Measurements from ENCODE around the gene PRSS27. TPM values are rescaled to one million over a fixed set of nuclear protein-coding genes. Genes with fewer than 3 reads are reported as not detected.

PRSS27 gene
- total RNA-seq, 6 donors from 2014 or later = 0.91 to 8.1 (median 1.8) TPM

DNA sequence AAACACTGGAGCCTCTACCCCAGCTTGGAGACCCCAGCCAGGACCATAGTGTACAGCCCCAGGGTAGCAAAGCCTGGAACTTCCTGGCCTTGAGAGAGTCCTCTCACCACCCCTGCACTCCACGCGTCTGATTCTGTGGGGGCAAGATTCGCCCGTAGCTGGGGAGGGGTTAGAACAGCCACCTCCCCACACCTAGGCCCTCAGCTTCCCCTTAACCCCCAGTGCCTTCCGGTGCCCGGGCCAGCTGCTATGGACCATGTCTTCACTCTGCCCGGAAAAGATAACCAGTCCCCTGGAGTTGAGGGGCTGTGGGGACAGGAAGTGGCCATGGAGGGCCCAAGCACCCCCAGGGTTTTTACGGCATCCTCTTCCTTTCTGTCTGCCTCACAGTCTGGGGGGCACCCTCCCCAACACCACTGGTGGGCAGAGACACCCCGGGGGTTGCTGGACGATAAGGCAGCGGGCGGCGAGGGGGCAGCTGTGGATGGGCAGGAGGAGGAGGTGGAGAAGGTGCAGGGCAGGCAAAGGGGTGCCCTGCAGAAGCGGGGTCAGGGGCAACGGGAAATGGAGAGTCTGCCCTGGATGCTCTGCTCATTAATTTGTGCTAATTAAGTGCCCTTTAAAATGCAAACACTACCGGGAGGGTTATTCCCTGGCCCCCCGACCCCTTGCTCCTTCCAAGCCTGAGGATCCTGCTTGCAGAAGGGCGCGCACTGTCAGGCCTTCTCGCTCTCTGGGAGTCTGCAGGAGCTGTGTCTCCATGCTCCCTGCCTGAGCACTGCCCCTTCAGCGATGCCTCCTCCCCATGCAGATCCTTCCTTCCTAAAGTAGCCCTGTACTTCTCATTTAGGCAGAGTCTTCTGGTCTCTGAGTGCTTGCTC is 2.4 kb downstream of the PRSS27 start:
- 65 to 84% methylated on average over 18 to 21 of the region's 21 CpGs for WGBS, 2 donors
- DNase-seq = no peak

DNA sequence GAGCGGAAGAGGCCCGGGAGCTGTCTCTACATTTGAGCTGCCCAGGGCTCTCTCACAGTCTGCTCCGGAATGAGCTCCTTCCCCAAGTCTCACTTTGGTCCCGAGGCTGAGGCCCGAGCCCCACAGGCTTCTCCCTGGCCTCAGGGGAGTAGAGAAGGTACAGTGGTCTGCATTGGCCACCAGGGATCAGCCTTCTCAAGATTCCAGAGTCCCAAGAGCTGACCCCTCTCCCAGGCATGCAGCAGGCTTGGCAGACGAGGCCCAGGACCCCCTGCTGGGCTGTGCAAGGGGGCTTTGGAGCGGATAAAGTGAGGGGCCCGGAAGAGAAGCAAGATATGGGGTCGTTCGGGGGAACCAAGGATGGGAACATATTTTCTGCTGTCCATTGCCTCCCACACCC is 3.1 kb downstream of the PRSS27 start:
- H3K9me3 ChIP-seq = no peaks in the 10 kb centered on the region
- no peak overlapping the region for H3K4me3 ChIP-seq
- 85 to 91% methylated on average over 10 of the region's 10 CpGs for WGBS, 2 donors
- DNase-seq (no peak), ATAC-seq (ENCODE audit: low FRiP score in 2 of 2) (no peak)
- no peak overlapping the region for H3K27ac ChIP-seq
- H3K4me1 ChIP-seq = peaks cover 17 to 39% (median 33%) of the 10 kb centered on the region in 4 donors
- H3K27me3 ChIP-seq = peaks cover 0 to 3% (median 0%) of the 10 kb centered on the region in 4 donors
- no peaks in the 10 kb centered on the region for H3K36me3 ChIP-seq
- TF ChIP-seq POLR2A (IDR thresholded peaks at IDR 0.05) = no peak
- no peak for TF ChIP-seq EP300 (IDR thresholded peaks at IDR 0.05)
- TF ChIP-seq, protein P1, sequence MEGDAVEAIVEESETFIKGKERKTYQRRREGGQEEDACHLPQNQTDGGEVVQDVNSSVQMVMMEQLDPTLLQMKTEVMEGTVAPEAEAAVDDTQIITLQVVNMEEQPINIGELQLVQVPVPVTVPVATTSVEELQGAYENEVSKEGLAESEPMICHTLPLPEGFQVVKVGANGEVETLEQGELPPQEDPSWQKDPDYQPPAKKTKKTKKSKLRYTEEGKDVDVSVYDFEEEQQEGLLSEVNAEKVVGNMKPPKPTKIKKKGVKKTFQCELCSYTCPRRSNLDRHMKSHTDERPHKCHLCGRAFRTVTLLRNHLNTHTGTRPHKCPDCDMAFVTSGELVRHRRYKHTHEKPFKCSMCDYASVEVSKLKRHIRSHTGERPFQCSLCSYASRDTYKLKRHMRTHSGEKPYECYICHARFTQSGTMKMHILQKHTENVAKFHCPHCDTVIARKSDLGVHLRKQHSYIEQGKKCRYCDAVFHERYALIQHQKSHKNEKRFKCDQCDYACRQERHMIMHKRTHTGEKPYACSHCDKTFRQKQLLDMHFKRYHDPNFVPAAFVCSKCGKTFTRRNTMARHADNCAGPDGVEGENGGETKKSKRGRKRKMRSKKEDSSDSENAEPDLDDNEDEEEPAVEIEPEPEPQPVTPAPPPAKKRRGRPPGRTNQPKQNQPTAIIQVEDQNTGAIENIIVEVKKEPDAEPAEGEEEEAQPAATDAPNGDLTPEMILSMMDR (IDR thresholded peaks at IDR 0.05) = no peak
- TF ChIP-seq POLR2AphosphoS5 (IDR thresholded peaks at IDR 0.05) = no peak

More for the DNA sequence above, 2.4 kb downstream of the PRSS27 start:
- Histone ChIP-seq H3K9me3 (no peaks in the 10 kb centered on the region), H3K4me3 (no peak overlapping the region), H3K4me1 (peaks cover 17 to 40% (median 33%) of the 10 kb centered on the region in 4 donors), H3K27ac (no peak overlapping the region), H3K36me3 (no peaks in the 10 kb centered on the region), H3K27me3 (peaks cover 0 to 3% (median 0%) of the 10 kb centered on the region in 4 donors)
- ATAC-seq (ENCODE audit: low FRiP score in 2 of 2) = no peak
- TF ChIP-seq, protein P1 (IDR thresholded peaks at IDR 0.05) = no peak
- no peak for TF ChIP-seq EP300 (IDR thresholded peaks at IDR 0.05)
- TF ChIP-seq POLR2A (IDR thresholded peaks at IDR 0.05) = no peak
- no peak for TF ChIP-seq POLR2AphosphoS5 (IDR thresholded peaks at IDR 0.05)

DNA sequence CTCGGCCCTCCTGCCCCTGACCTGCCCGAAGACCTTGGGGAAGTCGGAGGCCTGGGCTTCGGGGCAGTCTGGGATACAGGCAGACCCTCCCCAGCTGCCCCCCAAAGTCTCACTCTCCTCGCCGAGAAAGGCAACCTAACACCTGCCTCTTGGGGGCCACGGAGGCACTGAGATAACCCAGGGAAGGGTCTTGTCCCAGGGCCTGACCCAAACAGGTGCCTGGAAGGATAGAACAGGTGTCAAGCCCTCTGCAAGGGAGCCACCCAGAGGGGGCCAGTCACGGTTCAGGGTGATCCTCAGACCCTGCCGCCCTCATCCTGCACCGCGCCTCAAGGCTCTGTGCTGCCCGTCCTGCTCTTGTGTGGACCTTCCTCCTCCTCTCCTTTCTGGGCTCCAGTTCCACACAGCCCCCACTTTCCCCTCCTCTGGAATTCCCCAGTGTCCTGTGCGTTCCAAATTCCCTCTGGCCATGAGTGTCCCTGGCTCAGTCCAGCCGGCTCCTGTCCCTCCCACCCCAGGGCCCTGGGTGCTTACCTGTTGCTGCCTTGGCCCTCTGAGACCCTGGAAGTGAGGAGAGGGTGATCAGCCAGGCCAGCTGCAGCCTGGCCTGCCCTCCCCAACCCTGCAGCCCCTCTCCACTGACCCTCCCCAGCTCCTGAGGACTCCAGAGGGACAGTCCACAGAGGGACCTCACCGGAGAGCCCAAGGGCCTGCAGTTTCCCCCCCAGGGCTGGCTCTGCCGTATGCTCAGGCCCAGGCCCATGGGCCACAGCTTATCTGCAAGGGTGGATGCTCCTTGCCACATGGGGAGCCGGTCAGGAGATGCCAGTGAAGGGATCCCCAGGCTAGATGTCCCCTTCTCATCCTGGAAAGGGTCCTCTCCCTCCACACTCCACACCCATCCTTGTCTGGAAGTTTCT is 3.8 kb downstream of the PRSS27 start:
- peaks cover 0 to 3% (median 0%) of the 10 kb centered on the region in 4 donors for H3K27me3 ChIP-seq
- H3K4me3 ChIP-seq = no peak overlapping the region
- H3K9me3 ChIP-seq = no peaks in the 10 kb centered on the region
- WGBS, 2 donors = 76 to 79% methylated on average over 9 to 16 of the region's 17 CpGs
- no peak for TF ChIP-seq POLR2AphosphoS5 (IDR thresholded peaks at IDR 0.05)
- TF ChIP-seq, protein P1 (IDR thresholded peaks at IDR 0.05) = no peak
- TF ChIP-seq POLR2A (IDR thresholded peaks at IDR 0.05) = no peak
- TF ChIP-seq EP300 (IDR thresholded peaks at IDR 0.05) = no peak
- H3K27ac ChIP-seq = no peak overlapping the region
- ATAC-seq (ENCODE audit: low FRiP score in 2 of 2) (no peak), DNase-seq (peak in 1 of 2 donors; percentile 35)
- no peaks in the 10 kb centered on the region for H3K36me3 ChIP-seq
- peaks cover 13 to 32% (median 27%) of the 10 kb centered on the region in 4 donors for H3K4me1 ChIP-seq

DNA sequence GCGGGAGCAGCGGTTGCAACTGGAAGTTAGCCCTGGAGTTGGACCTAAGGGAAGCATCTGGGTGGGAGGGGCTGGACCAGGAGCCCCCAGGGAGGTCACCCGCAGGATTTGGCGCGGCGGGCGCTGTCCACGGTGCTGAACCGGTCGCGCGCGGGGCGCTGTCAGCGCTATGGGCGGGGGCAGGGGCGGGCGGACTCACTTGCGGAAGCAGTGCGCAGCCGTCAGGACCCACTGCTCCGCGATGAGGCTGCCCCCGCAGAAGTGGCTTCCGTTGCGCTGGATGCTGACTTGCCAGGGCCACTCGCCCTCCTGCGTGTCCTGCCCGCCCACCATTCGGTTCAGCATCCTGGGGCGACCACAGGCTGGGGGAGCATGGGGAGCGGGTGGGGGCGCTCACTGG is 4.5 kb downstream of the PRSS27 start:
- peak; percentile 50 to 82 for ATAC-seq (ENCODE audit: low FRiP score in 2 of 2)
- no peaks in the 10 kb centered on the region for H3K9me3 ChIP-seq
- H3K27me3 ChIP-seq = peaks cover 0 to 3% (median 0%) of the 10 kb centered on the region in 4 donors
- peaks cover 13 to 28% (median 25%) of the 10 kb centered on the region in 4 donors for H3K4me1 ChIP-seq
- DNase-seq = peak; percentile 56 to 95
- TF ChIP-seq POLR2A (IDR thresholded peaks at IDR 0.05) = no peak
- no peak for TF ChIP-seq EP300 (IDR thresholded peaks at IDR 0.05)
- no peak for TF ChIP-seq POLR2AphosphoS5 (IDR thresholded peaks at IDR 0.05)
- TF ChIP-seq, protein P1 (IDR thresholded peaks at IDR 0.05) = no peak
- H3K4me3 ChIP-seq = no peak overlapping the region
- H3K27ac ChIP-seq = no peak overlapping the region
- H3K36me3 ChIP-seq = no peaks in the 10 kb centered on the region
- WGBS, 2 donors = 6% methylated on average over 21 of the region's 33 CpGs; no CpG with 5 or more reads in 1 of the 2 donors

Measured in upper lobe of left lung (tissue), 6 donors.